GM21360 (cell line): ENCODE results near the gene CNTN5.
"Not testable (repeated sequence)": the region's sequence is repeated elsewhere in the genome, so short reads cannot be mapped to it uniquely, and the experiment has no call there.

Experiments
- ATAC-seq: cut with Tn5 transposase; IDR thresholded peaks from one replicate; pipeline ENCODE4 v1.9.1; 2021; ENCODE audit warnings: mild to moderate bottlenecking, moderate library complexity; ENCODE audit not compliant: unreplicated experiment

Gene CNTN5

DNA sequence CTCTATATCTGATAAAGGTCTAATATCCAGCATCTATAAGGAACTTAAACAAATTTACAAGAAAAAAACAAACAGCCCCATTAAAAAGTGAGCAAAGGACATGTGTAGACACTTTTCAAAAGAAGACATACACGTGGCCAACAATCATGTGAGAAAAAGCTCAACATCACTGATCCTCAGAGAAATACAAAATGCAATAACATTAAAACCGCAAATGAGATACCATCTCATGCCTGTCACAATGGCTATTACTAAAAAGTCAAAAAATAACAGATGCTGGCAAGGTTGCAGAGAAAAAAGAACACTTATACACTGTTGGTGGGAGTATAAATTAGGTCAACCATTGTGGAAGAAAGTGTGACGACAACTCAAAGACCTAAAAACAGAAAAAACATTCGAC lies 1253.7 kb downstream of the CNTN5 start:
- not testable (repeated sequence) for ATAC-seq

DNA sequence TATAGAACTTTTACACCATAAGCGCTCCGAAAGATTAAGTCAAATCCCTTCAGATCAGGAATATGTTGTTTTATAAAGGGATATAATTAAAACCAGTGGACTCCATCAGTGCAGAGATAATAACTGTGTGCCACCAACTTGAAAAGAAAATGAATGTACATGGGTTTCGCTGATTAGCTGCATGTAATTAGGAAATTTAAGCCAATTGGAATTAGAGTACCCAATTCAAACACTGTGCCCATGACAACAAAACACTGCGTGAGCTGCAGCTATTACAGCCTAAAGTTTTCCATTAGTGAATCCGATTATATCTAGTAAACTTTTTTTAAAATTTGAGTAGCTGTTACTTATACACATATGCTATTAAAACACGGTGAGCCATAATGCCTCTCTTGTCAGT lies 1274.0 kb downstream of the CNTN5 start:
- no peak for ATAC-seq

DNA sequence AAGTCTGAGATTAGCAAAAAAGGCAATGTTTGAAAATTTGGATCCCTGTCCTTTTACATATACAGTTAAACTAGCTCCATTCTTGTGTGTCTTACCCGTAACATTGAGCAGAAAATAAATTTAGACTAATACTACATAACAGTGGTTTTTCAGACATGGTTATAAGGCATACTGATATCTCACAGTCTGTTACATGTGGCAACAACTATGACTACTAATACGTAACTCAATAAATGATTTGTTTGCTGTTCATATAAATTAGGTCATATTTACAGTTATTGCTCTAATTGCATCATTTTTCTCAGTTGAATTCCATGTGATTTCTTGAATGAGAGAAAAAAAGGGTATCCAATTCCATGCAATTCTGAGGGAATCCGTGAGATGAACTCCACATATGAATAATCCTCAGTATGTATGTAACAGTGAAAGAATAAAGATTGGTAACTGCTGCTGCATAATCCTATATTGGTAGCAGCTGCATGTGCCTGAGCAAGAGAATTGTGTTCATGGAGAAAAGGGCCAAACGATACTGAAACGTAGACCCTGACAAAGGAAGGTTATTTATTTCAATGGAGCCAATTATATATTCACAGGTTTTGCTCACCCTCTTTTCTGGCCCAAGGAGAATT lies 1275.4 kb downstream of the CNTN5 start:
- no peak for ATAC-seq

DNA sequence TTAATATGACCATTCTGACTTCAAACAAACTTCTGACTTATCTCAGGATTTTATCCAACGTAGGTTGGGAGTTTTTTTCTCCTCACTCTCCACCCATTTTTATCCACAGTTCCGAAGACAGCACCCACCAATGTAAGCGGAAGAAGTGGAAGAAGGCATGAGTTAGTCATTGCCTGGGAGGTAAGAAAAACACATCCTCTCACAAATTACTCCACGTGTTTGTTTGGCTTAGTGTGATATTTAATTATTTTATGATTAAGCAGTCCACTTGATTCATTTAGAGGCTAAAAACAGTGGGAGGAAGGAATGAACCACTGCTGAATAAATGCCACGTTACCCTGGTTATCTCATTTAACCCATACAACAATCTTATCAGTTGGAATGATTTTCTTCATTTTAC lies 1276.8 kb downstream of the CNTN5 start:
- ATAC-seq, result no peak

DNA sequence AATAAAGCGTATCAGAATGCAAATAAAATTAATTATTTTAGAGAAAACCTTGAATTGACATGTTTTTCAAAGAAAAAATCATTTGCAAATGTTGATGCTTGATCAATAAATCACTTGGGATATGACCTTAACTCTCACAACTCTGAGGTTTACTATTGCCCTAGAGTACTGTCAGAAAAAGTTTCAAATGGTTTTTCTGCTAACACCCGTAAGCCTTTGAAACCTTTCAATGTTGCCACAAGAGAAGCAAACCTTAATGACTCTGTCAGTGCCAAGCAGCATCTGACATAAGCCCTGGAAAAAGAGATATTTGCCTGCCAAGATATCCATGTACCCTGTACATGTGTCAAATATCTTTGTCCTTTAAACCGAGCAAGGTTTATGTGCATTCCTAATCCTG lies 1282.1 kb downstream of the CNTN5 start:
- no peak for ATAC-seq

DNA sequence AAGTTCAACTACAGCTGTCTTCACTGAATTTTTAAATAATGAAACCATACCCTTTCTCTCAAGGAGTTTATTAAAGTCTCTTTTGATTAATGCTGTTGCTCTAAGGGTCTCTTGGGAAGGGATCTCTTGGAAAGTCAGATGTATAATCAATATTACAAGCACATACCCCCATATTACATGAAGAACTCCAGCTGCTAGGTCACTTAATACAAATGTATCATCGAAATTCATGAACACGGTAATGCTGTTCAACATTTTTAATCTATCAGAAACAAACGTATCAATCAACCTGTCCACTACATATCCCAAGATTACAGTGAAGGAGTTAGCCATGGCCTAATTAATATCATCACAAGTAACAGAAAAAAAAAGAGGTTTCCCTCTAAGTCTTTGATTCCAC lies 1283.1 kb downstream of the CNTN5 start:
- ATAC-seq, result no peak

DNA sequence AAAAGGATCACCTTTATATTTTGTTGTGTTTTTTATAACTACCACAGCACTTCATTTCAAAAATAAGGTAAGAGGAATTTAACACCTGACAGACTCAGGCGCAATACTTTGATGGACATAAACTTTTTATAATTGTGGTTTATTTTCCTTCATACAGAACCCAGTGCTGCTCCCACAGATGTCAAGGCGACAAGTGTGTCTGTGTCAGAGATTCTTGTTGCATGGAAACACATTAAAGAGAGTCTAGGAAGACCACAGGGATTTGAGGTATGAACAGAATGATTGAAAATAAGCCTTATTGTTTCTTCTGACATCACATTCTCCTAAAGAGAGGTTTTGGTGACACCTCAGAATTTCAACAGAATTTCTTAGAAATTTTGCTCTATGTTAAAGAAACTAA lies 1287.5 kb downstream of the CNTN5 start:
- no peak for ATAC-seq

DNA sequence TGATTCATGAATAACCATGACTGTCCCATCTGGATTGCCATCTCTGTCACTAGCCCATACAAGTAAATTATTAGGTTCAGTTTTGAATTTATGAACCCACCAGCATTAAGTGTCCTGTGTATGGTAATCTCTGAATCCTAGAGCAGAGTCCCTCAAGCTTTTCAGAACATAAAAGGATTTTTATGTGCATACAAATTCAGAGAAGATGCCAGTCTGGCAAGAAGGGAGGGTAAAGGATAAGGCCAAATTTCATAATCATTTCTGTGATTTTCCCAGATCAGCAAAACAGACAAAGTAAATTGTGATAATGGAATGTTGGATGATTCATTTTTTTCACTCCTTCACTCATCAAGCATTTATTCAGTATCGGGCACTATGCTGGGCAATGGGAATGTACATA lies 1295.2 kb downstream of the CNTN5 start:
- no peak for ATAC-seq

DNA sequence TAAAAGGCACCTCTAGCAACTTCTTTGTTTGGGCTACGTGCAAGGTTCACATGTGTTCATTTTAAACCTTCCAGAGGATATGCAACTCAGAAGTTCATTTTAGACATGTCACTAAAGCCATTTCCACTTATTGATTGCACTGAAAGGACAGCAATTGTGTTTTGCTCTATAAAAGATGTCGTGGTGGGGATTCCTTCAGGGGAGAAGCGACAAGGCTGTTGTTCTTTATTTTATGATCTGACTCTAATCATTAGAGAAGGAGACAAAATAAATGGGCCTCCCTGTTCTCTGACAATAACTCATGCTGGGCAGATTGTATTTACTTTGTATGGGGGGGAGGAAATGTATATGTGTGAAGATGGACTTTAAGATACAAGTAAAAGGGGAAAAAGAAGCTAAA lies 1296.2 kb downstream of the CNTN5 start:
- no peak for ATAC-seq

DNA sequence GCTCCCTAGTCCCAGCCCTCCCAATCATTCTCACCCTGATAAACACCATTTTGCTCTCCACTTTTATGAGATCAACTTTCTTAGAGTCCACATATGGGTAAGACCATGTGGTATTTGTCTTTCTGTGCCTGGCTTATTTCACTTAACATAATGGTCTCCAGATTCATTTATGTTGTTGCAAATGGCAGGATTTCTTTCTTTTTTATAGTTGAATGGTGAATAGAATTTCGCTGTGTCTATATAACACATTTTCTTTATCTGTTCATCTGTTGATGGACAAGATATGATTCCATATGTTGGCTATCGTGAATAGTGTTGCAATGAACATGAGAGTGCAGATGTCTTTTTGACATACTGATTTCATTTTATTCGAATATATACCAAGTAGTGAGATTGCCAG lies 1298.9 kb downstream of the CNTN5 start:
- no peak for ATAC-seq

DNA sequence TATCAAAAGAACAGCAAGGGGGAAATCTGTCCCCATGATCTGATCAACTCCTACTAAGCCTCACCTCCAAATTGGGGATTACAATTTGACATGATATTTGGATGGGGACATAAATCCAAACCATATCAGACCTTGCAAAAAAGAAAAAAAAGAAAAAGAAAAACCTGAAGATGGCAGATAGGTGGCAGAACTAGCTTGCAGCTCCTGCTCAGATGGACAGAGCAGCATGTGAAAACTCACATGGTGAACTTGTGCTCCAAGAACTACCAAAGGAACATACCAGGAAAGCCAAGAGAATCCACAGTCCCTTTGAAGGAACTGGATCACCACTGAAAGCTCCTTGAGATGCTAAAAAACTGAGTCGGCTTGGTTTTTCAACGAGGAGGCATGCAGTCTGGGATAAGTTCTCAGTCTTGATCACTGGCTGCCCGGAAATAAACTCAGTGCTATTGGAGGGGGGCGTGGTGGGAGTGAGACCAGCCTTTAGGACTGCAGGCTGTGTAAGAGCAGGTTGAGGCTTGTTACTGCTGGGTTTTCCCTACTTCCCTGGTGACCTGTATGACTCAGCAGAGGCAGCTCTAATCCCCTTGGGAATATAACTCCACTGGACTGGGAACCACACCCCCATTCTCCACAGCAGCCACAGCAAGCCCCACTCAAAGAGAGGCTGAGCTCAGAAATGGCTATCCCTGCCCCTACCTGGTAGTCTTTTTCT lies 1308.0 kb downstream of the CNTN5 start:
- ATAC-seq, result no peak

DNA sequence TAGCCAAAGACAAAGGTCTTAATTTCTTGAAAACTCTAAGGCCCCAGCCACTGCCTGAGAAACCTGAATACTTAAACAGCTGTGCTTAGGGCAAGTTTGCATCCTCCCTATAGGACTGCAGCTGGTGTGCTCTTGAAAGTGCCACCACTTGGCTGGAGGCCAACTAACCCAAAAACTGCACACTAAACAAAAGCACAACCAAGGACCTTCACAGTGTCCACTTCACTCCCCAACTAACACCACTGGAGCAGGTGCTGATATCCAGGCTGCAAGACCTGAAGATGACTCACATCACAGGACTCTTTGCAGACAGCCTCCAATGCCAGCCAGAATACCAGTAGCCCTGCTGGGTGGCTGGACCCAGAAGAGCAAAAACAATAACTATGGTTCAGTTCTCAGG lies 1308.6 kb downstream of the CNTN5 start:
- ATAC-seq, result no peak

DNA sequence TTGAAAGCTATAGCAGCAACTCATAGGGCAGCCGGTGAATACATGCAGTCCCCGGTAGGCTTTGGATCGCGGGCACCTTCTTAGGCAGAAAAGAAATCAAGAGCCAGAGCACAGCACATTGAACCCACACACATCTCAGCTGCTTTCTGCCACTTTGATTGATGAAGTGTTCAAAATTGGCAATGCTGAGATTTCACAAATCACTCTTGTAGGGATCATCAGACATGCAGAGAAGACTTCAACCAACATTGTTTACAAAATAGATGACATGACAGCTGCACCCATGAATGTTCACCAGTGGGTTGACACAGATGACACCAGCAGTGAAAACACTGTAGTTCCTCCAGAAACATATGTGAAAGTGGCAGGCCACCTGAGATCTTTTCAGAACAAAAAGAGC lies 1316.1 kb downstream of the CNTN5 start:
- no peak for ATAC-seq

DNA sequence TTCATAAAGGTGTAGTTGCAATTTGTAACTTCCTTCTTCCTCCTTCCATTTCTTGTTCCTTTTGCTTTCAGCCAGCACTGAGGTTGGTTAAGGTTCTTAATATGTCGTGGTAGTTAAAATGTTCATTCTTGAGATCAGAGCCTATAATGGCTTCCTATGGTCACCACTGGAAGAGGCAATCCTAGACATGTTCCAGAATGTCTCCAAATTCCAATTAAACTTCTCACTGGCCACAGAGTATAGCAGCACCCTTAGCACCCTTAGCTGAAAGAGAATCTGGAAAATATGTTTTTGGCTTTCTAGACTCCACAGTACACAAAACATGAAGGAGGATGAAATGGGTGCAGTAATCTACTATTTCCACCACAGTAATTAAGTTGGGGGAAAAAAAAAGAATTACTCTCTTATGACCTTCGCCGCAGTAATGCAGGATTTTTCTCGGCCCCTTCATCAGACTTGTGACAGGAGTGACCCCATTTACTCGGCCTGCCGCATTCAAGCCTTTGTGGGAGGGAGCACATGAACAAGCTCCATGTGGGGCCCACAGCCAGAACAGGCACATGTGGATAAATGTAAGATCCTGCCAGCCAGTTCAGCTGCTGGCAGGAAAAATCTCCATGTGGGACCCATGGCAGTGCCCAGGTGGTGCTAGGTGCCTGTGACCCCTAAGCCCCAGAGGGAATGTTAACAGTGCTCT lies 1317.5 kb downstream of the CNTN5 start:
- no peak for ATAC-seq

DNA sequence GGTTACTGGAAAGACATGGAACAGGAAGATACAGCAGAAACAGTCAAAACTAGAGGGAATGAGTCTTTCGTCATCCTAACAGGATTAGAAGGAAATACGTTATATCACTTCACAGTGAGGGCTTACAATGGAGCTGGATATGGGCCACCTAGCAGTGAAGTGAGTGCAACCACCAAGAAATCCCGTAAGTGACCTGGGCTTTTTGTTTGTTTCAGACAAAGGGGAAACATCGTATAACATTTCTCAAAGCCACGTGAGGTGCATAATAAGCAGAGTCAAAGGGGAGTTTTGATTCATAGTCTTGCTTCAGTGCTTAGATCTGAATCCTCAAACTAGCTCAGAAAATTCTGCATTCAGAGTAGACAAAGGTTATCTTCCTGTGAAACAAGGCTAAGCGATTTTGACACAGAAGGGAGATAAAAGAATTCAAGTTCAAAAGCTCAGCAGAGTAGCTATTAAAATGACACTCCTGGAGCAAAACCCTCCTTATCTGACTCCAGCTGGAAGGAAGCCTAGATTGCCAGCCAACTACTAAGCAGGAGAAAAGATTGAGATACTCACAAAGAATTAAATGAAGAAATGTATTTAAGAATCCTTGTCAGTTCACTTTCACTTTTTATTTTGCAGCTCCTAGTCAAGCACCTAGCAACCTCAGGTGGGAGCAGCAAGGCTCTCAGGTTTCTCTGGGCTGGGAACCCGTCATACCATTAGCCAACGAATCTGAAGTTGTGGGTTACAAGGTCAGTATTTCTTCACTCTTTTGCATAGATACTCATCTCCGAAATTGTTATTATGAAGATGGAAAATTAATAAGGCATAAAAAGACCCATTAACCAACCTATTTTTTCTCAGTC lies 1319.9 kb downstream of the CNTN5 start:
- ATAC-seq, result no peak

DNA sequence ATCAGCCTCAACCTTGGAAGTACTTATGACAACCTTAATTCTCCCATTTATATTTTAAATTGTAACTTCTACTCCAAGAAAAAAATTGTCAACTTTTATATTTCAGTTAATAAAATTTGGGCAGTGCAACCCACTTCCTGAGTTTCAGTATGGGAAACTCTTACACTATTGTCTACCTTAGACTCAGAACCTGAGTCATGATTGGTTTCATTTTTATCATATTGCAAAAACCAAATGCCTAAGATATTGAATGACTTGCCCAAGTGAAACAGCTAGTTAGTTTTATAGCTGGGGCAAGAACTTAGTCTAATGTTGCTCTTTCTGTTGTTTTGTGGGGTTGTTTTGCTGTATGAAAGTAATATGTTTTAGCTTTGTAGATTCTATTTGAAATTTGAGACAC lies 1332.3 kb downstream of the CNTN5 start:
- no peak for ATAC-seq

DNA sequence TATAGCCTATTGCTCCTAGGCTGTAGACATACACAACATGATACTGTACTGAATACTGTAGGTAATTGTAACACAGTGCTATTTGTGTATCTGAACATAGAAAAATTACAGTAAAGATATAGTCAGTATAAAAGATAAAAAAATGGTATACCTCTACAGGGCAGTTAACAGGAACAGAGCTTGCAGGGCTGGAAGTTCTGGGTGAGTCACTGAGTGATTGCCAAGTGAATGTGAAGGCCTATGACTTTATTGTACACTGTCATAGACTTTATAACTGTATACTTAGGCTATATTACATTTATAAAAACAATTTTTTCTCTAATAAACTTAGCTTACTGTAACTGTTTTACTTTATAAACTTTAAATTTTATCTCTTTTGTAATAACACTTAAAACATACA lies 1334.0 kb downstream of the CNTN5 start:
- no peak for ATAC-seq

DNA sequence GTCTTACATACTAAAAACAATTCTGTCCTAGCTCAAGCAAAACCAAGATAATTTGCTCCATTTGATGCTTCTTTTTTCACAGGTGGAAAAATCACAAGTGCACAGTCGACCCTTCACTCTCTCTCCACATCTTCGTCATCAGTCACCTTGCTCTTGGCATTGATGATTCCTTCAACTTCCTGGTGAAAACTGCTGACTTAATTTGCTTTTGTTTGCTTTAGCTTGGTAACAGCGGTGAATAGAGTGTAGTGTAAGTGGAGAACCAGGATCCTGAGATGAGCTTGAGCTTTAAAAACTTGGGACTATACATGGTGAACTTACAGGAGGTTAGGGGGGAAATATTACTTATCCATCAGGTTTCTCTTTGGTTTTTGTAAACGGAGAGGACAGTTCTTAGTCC lies 1335.3 kb downstream of the CNTN5 start:
- no peak for ATAC-seq

DNA sequence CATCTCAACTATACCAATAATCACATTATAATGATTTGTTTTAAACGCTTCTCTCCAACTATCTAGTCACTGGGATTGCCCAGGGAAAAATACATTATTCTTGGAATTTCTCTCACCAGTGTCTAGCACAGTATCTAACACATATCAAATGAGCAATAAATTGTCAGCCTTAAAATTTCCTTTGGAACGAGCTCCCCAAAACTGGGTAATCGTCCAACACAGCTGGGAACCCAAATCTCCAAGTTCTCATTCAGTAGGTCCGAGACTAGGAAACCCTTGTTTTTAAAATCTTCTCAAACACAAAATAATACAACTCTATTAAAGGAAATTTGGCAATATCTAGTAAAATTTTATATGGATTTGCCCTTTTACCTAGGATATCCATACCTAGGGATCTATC lies 1338.5 kb downstream of the CNTN5 start:
- no peak for ATAC-seq

DNA sequence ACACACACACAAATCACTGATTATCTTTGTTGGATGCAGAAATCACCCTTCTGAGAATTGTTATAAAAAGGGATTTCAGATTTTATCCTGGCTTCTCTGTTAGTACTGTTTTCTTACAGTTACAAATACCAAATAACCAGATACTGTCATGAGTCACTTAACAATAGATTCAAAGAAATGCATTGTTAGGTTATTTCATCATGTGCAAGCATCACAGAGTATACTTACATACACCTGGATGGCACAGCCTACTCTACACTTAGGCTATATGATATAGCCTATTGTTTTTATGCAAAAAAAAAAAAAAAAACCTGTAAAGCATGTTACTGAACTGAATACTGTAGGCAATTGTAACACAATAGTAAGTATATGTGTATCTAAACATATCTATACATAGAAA lies 1347.1 kb downstream of the CNTN5 start:
- ATAC-seq, result no peak

DNA sequence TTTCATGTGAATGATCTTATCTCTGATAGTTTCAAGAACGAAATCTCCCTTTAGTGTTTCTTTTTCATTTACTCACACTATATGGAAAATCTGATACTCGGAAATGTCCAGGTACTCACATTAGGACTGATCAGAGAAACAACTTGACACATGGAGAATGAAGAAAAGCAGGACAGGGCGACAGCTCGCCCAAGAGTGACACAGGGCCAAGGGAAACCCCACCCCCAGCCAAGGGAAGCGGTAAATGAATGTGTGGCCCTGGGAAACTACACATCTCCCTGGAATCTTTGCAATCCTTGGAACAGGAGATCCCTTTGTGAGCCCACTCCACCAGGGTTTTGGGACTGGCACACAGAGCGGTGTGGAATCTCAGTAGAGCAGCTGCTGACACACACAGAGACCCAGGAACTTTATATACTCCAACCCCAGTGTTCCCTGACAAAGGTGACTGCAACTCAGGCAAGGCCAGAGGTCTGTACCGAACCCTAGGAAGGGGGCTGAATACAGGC lies 1362.7 kb downstream of the CNTN5 start:
- ATAC-seq, result no peak
